Stimulated activated CD4-positive, alpha-beta T cell treated with anti-CD3 and anti-CD28 coated beads, Interleukin-1b, Interleukin-23, amount 100 ng/mL, for 1 hour (primary cell): ENCODE measurements around the gene CLCF1.
A peak's percentile ranks its signal among the peaks of the same experiment; 100 is the strongest.
"Not testable (repeated sequence)": the region's sequence is repeated elsewhere in the genome, so short reads cannot be mapped to it uniquely, and the experiment has no call there.

ENCODE experiments used
- DNase-seq, 2 donors: peaks; one replicate each; pipeline ENCODE4 v3.0.0-alpha.2; 2020; ENCODE audit warnings: low read depth in 2 of 2

CLCF1 gene

GRCh38 chr11:67408437-67409200 is 35.2 kb upstream of the CLCF1 start:
- DNase-seq, result no peak

- no peak for DNase-seq
Measured at GRCh38 chr11:67407688-67408163, 34.3 kb upstream of the CLCF1 start.

GRCh38 chr11:67406969-67407687 is 33.7 kb upstream of the CLCF1 start:
- DNase-seq, result no peak

GRCh38 chr11:67406420-67406968 is 33.1 kb upstream of the CLCF1 start:
- DNase-seq, result no peak

GRCh38 chr11:67405688-67406339 is 32.4 kb upstream of the CLCF1 start:
- DNase-seq, result no peak

GRCh38 chr11:67405196-67405567 is 31.8 kb upstream of the CLCF1 start:
- DNase-seq, result no peak

- no peak for DNase-seq
Measured at GRCh38 chr11:67404515-67405195, 31.3 kb upstream of the CLCF1 start.

- not testable (repeated sequence) for DNase-seq
Measured at GRCh38 chr11:67403085-67403484, 29.7 kb upstream of the CLCF1 start.

- not testable (repeated sequence) for DNase-seq
Measured at GRCh38 chr11:67402192-67402839, 28.9 kb upstream of the CLCF1 start.

GRCh38 chr11:67401495-67402191 is 28.2 kb upstream of the CLCF1 start, which contains the start of gene PPP1CA:
Gene PPP1CA, minus strand, starts transcription at chr11:67401858. Its CDS starts 76 bp downstream, at chr11:67401782.
- peak; percentile 87 to 88 for DNase-seq

GRCh38 chr11:67400942-67401494 is 27.6 kb upstream of the CLCF1 start:
- DNase-seq, result no peak

- DNase-seq, result no peak
Measured at GRCh38 chr11:67400251-67400941, 27.0 kb upstream of the CLCF1 start.

GRCh38 chr11:67398661-67399563 is 25.5 kb upstream of the CLCF1 start:
- no peak for DNase-seq

GRCh38 chr11:67397986-67398660 is 24.7 kb upstream of the CLCF1 start:
- no peak for DNase-seq

- DNase-seq, result no peak
Measured at GRCh38 chr11:67397536-67397935, 24.1 kb upstream of the CLCF1 start.

- no peak for DNase-seq
Measured at GRCh38 chr11:67396587-67397389, 23.4 kb upstream of the CLCF1 start.

GRCh38 chr11:67396259-67396581 is 22.8 kb upstream of the CLCF1 start:
- DNase-seq, result no peak
